Stimulated activated CD8-positive, alpha-beta memory T cell treated with anti-CD3 and anti-CD28 coated beads, Interleukin-7, amount 100 ng/mL, for 4 hours (primary cell): Measurements from ENCODE around the gene PLEKHS1.

Experiments used
- DNase-seq, 2 donors: peaks; one replicate each; pipeline ENCODE4 v3.0.0-alpha.2; 2020; ENCODE audit warnings: low read depth in 2 of 2

The PLEKHS1 gene

DNA sequence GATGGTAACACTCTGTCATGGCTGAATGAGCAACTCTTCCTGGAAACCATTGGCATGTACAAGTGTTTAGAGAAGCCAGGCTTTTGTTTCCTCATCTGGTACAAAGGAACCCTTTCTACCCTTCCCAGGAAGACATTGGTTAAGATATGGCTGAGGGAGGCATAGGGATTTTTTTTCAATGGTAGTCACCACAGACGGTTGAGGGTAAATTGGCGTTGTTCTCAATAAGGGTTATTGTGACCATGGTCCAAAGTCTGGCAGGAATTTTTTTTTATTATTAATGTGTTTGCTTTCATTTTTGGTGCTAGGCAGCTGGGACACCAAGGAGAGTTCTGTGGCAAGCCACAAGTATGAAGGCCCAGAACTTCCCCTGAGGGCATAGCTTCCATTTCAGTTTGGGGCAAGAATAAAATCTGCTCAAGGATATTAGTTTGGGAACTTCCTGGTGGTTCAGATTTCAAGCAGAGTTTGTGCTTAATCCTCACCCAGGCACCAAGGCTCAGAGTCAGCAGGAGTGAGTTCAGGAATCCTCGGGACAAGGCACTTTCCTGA is at the start of gene PLEKHS1:
Gene PLEKHS1, plus strand, starts transcription at position 502 of the 552 bp plus-strand sequence. CDS start 3,596 bp downstream, outside the sequence.
- no peak for DNase-seq

DNA sequence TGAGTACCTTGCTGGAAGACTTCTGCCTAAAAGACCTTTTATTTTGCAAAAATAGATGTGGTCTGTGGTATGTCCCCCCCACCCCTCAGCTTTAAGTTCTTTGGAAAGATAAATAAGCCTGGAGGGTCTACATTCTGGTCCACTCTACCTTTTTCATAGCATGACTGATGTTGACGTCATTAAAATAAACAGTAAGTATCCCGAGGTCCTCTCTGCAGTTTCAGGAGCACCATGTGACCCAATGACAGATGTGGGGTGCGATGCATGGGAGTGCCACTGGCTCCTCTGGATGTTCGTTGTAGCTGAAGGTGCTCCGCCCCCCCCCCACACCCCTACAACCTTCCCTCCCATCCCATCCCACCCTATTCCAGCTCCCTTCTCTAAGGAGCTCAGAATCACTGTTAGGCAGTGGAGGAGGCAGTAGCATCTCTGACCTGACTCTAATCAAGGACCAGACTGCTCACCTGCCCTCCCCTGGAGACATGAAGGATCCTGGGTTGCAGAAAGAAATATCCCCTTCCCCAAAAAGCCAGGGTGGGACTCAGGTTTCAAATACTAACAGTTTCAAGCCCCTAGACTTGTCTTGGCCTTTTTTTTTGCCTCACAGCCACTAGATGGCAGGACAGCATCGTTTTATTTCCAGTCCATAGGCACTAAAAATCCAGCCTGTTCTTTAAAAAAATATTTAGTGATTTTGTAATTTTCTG is 46.7 kb upstream of the PLEKHS1 start:
- DNase-seq = no peak

DNA sequence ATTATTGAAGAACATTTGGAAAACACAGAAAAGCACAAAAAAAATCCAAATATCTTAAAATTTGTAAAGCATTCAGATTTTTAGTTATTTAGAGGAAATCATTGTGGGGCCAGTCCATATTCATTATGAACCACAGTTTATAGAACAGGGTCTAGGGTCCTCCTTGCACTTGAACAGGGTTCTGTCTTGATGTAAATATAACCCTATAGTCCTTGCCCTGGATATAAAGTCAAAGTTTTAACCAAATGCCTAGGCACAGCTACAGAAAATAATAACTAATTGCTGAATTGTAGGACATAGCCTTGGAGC is 46.2 kb upstream of the PLEKHS1 start:
- DNase-seq = no peak

DNA sequence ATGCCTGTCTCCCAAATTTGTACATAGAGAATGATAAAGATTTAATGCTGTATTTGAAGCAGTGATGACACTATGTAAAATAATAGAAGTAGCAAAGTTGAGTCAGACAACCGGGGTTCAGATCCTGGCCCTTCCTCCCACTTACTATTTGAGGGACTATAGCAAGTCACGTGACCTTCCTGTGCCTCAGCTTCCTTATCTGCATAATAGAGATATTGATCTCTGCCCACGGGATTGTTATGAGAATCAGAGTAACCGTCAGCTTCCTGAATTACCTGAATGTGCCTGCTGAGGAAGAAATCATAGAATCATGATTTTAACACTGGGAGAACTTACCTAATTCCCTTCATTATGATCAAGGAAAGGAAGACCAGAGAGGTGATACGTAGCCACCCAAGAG is 44.9 kb upstream of the PLEKHS1 start:
- no peak for DNase-seq

DNA sequence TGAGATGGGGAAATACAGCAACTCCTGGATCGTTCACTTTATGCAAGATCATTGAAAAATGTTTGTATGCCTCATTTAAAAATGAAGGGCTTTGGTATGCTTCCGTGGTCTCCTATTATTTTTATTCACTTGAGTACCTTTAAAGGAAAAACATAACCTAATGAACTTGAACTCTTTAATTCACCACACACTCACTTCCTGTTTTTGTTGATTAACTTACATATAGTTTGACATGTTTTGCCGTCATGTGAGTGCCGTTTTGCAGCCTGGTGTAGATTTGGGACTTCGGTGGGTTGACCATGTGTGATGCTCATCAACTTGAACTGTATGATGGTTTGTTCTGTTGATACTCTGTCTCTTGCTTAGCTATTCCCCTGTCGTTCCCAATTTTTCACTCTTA is 42.8 kb upstream of the PLEKHS1 start:
- DNase-seq = no peak

DNA sequence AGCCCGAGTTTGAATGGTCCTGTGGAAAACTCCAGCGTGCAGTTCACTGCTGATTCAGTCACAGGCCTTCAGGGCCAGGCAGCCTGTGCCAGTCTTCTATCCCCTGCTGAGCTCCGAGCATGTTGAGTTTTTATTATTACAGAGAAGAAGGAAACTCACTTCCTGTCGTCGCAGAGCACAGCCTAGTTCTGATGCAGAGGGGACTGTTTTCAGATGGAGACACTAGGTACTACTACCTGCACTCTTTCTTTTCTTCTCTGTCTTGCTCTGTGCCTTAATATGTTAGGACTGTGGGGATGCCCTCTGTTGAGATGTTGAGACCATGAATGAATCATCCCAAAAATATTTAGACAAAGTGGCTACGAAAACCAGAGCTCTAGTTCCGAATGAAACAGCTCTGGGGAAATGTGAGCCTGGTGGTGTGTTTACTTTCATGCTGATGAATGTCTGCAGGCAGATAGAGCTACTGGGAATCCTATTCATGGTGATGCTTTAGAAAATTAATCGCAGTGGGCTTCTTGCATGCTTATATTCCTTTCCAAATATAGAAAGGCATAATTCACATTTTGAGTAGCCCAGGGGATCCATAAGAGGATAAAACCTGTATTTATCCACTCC is 42.2 kb upstream of the PLEKHS1 start:
- no peak for DNase-seq

DNA sequence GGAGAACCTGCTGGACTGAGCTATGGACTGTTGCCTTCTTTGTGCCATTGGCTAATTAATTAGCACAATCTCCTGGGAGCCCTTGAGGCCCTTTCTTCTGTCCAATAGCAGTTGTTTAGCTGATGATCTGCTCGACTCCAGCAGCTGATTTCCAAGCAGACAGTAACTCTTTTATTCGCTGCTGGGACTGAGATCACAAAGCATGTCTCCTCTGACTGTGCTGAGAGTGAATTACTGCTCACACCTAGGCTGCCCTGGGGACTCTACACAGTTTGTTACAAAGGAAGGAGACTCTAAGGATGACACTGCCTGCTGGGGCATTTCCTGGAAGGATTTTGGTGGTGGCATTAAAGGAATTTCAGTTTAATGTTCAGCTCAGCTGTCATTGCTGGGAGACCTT is 40.3 kb upstream of the PLEKHS1 start:
- DNase-seq = no peak

DNA sequence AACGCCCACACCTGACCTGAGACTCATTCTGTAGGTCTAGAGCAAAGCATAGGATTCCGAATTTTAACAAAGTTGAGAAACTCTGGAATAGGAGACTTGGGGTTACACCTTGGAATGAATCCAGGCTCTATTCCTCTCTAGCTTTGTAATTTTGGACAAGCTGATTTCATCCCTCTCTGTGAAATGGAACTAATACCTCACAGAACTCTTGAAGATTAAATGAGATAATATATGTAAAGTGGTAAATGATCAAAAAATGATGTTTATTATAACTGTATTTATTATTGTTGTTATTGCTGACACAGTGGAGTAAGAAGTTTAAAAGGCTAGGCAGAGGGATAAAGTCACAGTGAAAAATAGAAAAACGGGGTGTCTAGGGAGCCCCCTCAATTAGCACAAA is 39.5 kb upstream of the PLEKHS1 start:
- no peak for DNase-seq

DNA sequence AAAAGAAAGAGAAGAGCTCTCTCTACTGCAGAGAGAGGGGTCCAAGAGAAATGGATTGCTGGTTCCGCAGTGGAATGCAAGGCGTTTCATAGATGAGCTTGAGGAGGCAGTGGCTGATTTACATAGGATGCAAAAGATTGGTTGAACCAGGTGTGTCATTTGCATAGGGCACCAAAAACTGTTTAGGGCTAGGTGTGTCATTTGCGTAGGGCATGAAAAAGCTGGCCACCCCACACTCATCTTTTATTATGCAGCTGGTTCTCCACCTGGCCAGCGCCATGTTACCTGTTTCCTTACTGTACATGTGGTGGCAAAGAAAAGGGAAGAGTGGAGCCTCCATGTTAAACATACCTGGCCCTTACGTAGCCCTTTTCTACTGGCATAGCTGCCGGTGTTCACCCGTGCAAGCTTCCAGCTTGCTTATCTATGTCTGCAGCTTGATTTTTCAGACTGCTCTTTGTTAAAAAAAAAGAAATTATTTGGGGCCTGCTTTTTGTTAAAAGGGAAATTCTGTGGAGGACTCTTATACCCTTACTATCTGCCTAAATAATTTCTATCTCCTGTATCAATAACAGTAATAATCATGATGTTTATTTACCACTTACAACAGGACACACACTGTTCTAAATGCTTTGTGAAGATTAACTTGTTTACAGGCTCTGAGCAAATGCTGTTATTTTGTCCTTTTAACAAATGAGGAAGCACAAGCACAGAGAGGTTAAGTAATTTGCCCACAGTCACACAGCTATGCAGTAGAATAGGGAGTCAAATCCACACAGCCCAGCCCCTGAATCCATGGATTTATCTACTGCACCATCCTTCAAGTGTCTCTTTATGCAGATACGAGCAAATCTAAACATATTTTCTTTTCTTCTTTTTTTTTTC is 38.5 kb upstream of the PLEKHS1 start:
- DNase-seq = no peak

DNA sequence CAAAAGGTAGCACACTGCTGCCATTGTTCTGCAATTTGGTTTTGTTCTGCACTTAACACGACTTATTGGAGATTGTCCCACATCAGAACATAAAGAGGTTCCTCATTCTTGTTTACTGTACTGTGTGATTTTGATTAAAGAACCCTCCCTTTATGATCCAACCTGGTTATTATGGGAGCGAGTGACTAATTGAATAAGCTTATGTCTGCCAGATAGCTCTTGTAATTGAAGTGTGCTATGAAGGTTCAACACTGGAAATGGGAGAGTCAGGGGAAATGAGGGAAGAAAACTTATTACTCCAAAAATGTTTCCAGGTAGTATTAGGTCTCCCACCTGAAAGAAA is 37.9 kb upstream of the PLEKHS1 start:
- DNase-seq = no peak

DNA sequence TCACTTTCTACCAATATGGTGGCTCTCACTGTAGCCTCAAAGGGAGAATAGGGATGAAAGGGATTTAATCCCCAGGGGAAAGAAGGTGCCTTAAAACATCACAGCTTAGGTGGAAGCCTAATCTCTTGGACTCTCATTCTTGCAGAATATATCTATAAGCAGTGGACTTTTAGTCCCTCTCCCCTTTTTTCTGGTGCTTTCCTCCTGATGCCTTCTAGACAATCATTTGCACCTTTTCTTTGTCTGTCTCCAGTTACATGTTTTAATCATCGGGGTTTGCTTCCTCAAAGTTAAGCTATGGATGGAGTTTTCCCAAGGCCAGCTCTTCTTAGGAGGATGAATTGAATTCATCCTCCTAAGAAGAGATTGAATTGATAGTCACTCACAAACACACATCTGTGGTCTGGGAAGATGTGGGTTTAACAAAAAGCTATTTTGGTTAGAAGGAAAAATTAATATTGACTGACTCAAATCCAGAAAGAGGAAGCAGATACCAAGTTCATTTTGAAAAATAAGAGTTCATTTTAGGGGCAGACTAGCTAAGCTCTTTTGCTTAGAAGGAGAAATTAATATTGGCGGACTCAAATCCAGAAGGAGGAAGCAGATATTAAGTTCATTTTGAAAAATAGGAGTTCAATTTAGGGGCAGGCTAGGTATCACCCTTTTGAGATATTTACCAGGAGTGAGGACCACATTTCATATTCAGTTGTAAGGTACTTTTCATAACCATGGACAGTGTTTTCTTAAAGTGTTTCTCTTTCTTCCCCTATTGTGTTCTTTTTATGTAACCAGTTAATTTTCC is 35.2 kb upstream of the PLEKHS1 start:
- no peak for DNase-seq

DNA sequence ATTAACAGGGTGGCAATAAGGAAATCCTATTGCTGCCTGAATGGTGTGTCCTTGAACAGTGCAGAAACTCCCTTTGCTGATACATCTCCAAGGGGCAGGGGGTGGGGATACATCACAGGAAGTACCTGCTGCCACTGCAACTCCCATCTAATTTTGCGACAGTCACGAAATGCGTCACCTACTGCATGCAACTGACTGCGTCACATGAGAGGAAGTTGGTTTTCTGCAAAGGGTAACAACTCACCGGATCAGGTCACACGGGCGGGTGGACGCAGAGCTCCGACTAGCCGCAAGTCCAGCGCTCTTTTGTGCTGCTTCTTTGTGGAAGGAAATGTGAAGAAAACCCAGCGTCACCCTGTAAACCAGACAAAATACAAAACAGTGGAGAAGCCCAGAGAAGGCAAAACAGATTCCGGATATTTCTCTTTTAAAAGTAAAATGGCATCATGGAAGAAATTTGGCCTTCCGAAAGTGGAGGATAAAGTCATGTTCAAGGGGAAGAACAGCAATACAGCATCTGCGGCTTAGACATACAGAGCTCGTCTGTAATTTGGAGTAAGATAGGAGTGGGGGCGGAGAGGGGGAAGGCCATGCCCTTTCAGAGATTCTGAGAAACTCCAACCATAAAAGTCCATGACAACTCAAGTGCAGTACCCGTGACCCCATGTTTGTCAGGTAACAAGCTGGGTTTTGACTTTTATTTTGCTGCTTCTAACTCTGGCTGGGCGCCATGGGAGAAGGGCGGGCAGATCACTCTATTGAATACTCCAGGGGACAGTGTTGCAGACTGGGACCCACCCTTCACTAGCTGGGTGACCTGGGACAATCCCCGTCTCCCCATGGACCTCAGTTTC is 32.3 kb upstream of the PLEKHS1 start:
- no peak for DNase-seq

DNA sequence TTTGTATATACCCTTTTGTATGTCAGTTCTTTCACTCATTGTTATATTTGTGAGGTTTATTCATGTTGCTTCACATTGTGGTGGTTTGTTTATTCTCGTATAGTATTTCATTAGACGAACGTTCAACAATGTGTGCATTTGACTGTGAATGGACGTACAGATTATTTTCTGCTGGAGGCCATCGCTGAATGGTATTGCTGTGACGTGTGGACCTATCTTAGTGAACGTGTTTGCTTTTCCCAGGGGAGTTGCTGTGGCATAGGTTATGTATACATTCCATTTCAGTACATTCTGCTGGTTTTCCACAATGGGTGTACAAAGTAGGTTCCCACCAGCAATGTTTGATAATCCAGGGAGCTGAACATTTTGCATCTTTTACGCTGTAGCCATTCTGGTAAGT is 31.1 kb upstream of the PLEKHS1 start:
- no peak for DNase-seq

DNA sequence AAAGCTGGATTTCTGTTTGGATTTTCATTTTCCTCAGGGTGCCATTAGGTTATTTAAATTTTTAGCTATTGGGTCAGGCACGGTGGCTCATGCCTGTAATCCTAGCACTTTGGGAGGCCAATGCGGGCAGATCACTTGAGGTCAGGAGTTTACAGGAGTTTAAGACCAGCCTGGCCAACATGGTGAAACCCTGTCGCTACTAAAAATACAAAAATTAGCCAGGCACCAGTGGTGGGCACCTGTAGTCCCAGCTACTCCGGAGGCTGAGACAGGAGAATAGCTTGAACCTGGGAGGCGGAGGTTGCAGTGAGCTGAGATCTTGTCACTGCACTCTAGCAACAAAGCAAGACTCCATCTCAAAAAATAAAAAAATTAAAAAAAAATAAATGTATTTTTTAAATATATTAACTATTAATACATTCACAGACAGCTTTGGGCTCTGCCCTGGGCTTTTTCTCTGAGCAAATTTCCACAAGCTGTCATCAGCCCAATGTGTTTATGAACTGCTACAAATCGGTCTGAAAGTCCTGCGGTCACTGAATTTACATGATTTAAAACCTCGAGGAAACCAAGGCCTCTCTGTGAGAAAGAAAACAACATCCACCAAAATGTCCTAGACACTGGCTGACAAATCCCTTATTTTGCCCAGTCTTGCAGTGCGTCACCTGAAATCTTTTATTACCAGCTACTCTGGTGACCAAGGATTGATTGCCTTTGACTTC is 19.2 kb upstream of the PLEKHS1 start:
- no peak for DNase-seq

DNA sequence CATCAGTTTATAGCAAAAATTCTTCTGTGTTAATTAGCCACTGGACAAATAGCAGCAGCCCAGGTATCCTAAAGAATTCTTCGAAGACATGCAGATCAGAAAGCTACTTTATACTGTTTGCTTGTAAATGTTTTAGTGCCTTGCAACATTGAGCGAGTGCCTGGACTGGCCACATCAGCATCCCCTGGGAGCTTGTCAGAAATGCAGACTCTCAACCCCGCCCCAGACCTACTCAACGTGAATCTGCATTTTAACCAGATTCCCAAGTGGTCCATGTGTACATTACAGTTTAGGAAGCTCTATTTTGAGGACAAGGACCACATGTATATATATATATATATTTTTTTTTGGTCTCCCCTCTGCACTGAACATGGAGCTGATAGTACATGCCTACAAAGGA is 18.5 kb upstream of the PLEKHS1 start:
- no peak for DNase-seq

DNA sequence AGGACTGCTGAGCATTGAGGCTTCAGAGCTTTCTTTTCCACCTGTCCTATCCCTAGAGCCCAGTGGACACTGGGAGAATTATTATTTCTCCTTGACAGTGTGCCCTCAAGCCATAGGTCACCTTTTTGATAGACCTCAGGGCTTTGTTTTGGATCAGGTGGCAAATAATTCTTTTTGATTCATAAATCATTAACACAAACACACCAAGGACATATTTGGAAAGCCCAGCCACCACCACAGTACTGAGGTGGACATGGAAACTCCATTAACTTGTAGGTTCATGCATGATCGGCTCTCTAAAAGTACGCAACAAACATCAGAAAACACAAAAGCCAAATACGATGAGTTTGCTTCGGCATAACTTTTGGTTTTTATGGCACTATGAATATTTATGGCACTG is 17.8 kb upstream of the PLEKHS1 start:
- no peak for DNase-seq

DNA sequence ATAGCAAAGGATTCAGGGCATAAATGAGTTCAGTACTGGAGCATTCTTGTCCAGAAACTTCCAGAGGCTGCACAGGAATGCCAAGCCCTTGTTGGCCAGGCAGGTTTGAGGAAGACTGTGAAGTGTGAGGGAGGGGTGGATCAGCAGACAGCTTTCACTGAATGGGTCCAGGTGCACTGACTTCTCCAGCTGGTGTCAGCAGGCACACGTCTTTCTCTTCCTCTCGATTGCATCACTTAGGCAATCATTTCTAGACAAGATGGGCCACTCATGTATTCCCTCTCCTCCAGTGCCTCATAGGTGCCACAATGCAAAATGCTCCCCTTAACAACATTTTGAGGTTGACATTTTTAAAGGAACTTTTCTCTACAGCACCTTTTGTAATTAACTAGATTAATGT is 15.6 kb upstream of the PLEKHS1 start:
- no peak for DNase-seq

DNA sequence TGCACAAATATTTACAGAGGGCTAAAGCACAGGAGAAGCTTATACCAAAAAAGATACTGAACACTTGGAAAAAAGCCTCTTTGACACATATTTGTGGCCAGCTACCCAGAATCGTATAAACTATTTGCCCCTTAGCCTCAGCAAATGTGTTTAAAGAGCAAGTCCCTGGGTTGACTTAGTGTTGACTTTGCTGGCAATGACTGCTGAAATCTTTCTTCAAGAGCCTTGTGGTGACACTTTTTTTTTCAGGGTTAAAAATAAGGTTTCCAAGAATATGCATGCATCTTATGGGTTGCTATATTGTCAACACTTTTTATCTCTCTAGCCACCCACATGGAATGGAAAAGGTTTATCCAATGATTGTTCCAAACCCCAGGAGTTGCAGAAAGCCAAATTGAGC is 14.9 kb upstream of the PLEKHS1 start:
- DNase-seq = no peak

DNA sequence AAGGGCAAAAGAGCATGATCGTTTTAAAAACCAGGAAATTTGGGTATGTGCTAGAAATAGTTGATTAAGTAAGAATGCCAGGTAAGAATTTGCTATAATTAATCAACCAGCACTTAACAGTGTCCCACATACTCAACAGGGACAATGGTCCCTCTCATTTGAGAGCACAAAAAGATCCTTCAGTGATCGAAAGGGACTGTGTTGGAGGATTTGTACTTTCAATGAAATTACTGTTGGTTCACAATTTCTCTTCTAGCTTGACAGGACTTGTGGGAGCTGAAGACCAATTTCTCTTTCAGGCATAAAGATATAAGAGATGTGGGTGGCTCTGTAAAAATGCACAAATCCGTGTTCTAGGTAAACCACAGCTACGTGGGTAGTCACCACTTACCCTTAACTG is 12.5 kb upstream of the PLEKHS1 start:
- no peak for DNase-seq

DNA sequence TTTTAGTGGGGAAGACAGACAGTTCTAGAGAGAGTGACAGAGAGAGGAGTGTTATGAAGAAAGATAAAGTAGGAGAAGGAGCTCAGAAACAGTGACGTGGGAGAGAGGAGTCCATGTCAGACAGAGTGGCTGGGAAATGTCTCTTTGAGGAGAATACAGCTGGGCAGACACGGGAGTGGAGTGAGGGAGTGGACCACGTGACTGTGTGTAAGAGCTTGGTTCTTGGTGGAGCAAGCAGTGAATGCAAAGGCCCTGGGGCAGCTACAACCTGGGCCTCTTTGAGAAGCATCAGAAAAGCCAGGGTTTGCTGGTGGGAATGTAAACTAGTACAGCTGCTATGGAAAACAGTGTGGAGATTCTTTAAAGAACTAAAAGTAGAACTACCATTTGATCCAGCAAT is 11.9 kb upstream of the PLEKHS1 start:
- no peak for DNase-seq
